SJCRH30 (cell line): ENCODE measurements around the gene ZNF639. TPM values are rescaled to one million over a fixed set of nuclear protein-coding genes. Genes with fewer than 3 reads are reported as not detected.

Source experiments
- DNase-seq, 2 experiments: peaks; one replicate each; pipeline ENCODE4 v3.0.0-alpha.2; 2015 to 2020
- H3K27ac ChIP-seq: fragments of 250-450 bp; sonication (Bioruptor Pico); 2 replicates; pipeline ENCODE4 v1.5.1; 2020; ENCODE audit warnings: mild to moderate bottlenecking, moderate library complexity
- H3K27me3 ChIP-seq: fragments of 250-450 bp; sonication (Bioruptor Pico); 2 replicates; pipeline ENCODE4 v1.5.1; 2020; ENCODE audit warnings: mild to moderate bottlenecking, moderate library complexity
- H3K36me3 ChIP-seq: fragments of 250-450 bp; sonication (Bioruptor Pico); 2 replicates; pipeline ENCODE4 v1.5.1; 2020; ENCODE audit warnings: mild to moderate bottlenecking, moderate library complexity
- H3K4me1 ChIP-seq: fragments of 250-450 bp; sonication (Bioruptor Pico); 2 replicates; pipeline ENCODE4 v1.5.1; 2020; ENCODE audit warnings: mild to moderate bottlenecking, moderate library complexity
- H3K4me3 ChIP-seq: fragments of 250-450 bp; sonication (Bioruptor Pico); 2 replicates; pipeline ENCODE4 v1.5.1; 2020; ENCODE audit warnings: mild to moderate bottlenecking, moderate library complexity
- H3K9me3 ChIP-seq: fragments of 250-450 bp; sonication (Bioruptor Pico); replicated peaks from 2 replicates; pipeline ENCODE4 v1.5.1; 2020; ENCODE audit warnings: mild to moderate bottlenecking, moderate library complexity
- total RNA-seq: library from RNA; depleted of rRNA; stranded (reverse); fragments of >200 nt; shearing (Covaris generic); gene quantifications from 2 replicates; pipeline ENCODE4 v1.2.3, GENCODE V29; 2014; rRNA removed

ZNF639 gene
- total RNA-seq, 1 experiment from 2014 or later, result 59.2 TPM

DNA sequence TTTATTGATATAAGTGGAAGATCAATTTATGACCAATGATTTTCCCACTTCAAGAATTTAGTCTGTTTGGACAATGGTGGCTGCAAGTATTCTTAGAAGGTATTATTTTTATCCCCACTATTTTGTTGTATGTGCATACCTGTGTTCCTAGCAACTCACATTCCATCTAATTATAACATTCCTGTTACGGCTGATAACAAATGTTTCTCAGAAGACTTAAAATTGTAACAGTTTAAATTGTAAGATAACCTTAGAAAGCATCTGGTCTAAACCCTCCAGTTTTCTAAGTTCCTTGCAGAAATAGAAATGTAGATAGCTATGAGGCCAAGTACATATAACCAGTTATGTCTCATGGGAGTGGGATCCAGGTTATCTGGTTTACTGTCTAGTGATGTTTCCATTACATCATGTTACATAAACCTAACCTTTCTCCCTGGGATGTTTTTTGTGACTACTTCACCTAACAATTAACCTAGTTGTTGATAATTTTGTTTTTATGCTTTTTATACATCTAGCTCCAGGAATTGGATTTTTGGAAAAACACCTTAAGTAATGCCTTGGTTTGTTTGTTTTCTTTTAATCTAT is 13.6 kb downstream of the ZNF639 start:
- Histone ChIP-seq H3K4me3 (no peak overlapping the region), H3K9me3 (no peaks in the 10 kb centered on the region), H3K36me3 (peaks cover 46% of the 10 kb centered on the region), H3K4me1 (no peaks in the 10 kb centered on the region), H3K27ac (no peak overlapping the region), H3K27me3 (no peaks in the 10 kb centered on the region)
- DNase-seq, result no peak

DNA sequence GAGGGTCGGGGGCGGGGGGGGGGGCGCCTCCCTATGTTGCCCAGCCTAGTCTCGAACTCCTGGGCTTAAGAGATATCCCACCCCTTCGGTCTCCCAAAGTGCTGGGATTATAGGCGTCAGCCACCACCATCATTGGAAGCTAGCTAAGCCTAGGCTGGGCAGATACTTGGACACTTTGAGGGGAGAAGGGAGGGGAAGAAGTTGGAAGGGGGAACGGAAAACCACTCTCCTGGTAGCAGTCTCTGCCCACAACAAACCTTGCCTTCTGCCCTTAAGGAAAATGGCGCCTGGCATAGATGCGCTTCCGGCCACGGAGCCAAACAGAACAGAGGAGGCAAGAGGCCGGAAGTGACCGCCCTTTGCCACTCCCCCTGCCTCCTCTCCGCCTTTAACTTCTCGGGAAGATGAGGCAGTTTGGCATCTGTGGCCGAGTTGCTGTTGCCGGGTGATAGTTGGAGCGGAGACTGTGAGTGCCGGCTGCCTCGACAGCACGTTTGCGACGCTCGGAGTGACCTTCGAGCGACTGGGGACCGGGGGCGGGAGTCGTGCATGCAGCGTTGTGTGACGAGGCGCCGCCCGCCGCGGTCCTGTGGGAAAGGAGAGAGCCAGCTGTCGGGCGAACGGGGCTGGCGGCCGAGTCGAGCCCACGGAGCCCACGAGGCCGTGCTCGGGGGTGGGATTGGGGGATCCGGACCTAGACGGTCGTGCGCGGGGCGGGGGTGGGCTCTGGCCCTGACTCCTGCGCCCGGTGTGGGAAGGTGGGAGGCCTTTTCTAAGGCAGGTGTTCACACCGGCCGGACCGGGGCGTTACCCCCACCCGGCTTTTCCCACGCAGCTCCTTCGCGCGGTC is 24.7 kb downstream of the ZNF639 start, which contains the start of gene MFN1:
Gene MFN1, plus strand, starts transcription at position 365 of the 850 bp plus-strand sequence. CDS start 1,143 bp downstream, outside the sequence.
- Histone ChIP-seq H3K9me3 (no peaks in the 10 kb centered on the region), H3K4me1 (no peaks in the 10 kb centered on the region), H3K27ac (peak within 1 kb of the TSS; percentile 54), H3K4me3 (peak within 1 kb of the TSS; percentile 79), H3K36me3 (0 out of 2 replicates have a peak, but pooled peaks cover 7% of the 10 kb centered on the region), H3K27me3 (no peaks in the 10 kb centered on the region)
- peak; percentile 90 to 94 for DNase-seq

DNA sequence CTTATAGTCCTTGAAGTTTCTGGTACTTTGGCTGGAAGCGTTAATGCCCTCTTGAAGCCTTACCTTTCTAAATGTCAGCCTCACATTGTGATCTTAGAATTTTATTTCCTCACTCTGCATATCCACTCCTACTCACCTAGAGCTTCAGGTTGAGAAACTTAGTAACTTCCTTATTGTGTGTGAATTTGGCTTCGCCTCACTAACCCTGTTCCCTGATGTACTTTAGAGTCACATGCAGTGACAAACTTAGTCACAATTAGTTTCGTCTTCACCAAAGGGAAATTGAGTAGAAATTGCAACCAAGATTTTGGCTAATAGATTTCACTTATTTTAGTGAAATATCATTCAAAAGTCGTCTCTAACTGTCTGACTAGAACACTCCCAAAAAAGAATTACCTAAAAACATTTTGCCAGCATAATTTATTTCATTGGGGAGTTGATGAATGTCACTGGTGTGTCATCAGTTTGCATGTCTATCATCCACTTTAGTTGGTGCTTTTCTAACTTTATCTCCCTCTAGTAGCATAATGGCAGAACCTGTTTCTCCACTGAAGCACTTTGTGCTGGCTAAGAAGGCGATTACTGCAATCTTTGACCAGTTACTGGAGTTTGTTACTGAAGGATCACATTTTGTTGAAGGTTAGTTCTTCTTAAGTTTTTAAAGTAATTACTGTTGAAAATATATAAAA is 25.6 kb downstream of the ZNF639 start:
- peak overlapping the region; percentile 79 for H3K4me3 ChIP-seq
- peak overlapping the region; percentile 54; the same call in 1 of the 2 replicates for H3K27ac ChIP-seq
- no peak for DNase-seq

DNA sequence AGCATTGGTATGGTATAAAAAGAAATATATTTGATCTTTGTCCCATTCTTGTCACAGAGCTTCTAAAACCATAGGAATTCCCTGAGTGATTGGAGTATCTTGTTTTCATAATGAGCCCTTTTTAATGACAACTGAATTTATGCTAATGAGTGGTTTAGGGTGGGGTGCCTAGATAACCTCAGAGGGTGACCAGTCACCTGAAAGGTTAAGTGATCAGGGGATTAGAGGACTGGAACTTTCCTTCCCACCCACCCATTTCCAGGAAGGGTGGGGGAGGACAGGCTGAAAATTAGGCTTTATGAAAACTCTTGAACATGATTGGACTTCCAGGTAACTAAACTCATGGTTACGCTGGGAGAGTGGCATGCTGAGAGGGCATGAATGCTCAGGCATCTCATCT is 33.2 kb downstream of the ZNF639 start:
- no peak overlapping the region for H3K27ac ChIP-seq
- H3K36me3 ChIP-seq, result peaks cover 34% of the 10 kb centered on the region

More for the DNA sequence above, 25.6 kb downstream of the ZNF639 start:
- no peaks in the 10 kb centered on the region for H3K4me1 ChIP-seq
- peaks cover 10% of the 10 kb centered on the region for H3K36me3 ChIP-seq
- H3K27me3 ChIP-seq, result no peaks in the 10 kb centered on the region
- H3K9me3 ChIP-seq, result no peaks in the 10 kb centered on the region

DNA sequence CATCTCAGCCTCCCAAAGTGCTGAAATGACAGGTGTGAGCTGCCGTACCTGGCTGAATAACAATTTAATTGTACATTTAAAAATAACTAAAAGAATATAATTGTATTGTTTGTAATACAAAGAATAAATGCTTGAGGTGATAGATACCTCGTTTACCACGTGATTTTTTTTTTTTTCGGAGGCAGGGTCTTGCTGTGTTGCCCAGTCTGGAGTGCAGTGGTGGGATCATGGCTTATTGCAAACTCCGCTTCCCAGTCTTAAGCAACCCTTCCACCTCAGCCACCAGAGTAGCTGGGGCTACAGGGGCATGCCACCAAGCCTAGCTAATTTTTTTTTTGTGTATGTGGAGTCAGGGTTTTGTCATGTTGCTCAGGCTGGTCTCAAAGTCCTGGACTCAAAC is 40.5 kb downstream of the ZNF639 start:
- Histone ChIP-seq H3K36me3 (peaks cover 34% of the 10 kb centered on the region), H3K9me3 (no peaks in the 10 kb centered on the region), H3K4me3 (no peak overlapping the region), H3K4me1 (no peaks in the 10 kb centered on the region), H3K27ac (no peak overlapping the region), H3K27me3 (no peaks in the 10 kb centered on the region)
- DNase-seq, result no peak

More for the DNA sequence above, 33.2 kb downstream of the ZNF639 start:
- Histone ChIP-seq H3K4me1 (no peaks in the 10 kb centered on the region), H3K9me3 (no peaks in the 10 kb centered on the region), H3K4me3 (no peak overlapping the region), H3K27me3 (no peaks in the 10 kb centered on the region)
- DNase-seq, result no peak

DNA sequence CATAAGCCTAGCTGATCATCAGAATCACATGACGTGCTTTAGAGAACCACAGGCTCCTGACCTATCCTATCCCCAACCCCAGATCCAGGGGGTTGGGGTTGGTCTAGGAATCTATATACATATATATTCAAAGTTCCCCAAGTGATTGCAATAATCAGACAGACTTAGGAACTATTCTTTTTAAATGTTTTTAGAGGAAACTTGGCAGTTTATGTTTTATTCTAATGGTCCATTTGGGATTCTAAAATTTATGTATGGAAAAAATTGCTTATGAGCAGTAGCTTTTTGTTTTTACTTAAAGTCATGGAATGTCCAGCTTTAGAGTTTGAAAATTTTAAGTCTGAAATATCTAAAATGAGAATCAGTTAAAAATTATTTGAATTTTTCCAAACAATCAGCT is 46.8 kb downstream of the ZNF639 start:
- Histone ChIP-seq H3K4me1 (no peaks in the 10 kb centered on the region), H3K36me3 (peaks cover 21% of the 10 kb centered on the region), H3K27me3 (no peaks in the 10 kb centered on the region), H3K4me3 (no peak overlapping the region), H3K9me3 (no peaks in the 10 kb centered on the region), H3K27ac (no peak overlapping the region)
- DNase-seq, result no peak

GRCh38 chr3:179373938-179374337 is 51.1 kb downstream of the ZNF639 start:
- no peak overlapping the region for H3K4me3 ChIP-seq
- DNase-seq, result no peak
- H3K27ac ChIP-seq, result no peak overlapping the region
- no peaks in the 10 kb centered on the region for H3K9me3 ChIP-seq
- no peaks in the 10 kb centered on the region for H3K27me3 ChIP-seq
- peaks cover 7% of the 10 kb centered on the region; the same call in 1 of the 2 replicates for H3K36me3 ChIP-seq
- H3K4me1 ChIP-seq, result no peaks in the 10 kb centered on the region

- DNase-seq, result no peak
- Histone ChIP-seq H3K27ac (no peak overlapping the region), H3K4me1 (no peaks in the 10 kb centered on the region), H3K4me3 (no peak overlapping the region), H3K36me3 (peaks cover 17% of the 10 kb centered on the region; the same call in 1 of the 2 replicates), H3K9me3 (no peaks in the 10 kb centered on the region), H3K27me3 (no peaks in the 10 kb centered on the region)
These were observed 52.5 kb downstream of the ZNF639 start for GRCh38 chr3:179375091-179375999.

GRCh38 chr3:179376474-179376873 is 53.6 kb downstream of the ZNF639 start:
- Histone ChIP-seq H3K4me3 (no peak overlapping the region), H3K27me3 (no peaks in the 10 kb centered on the region), H3K4me1 (no peaks in the 10 kb centered on the region), H3K9me3 (no peaks in the 10 kb centered on the region), H3K27ac (no peak overlapping the region), H3K36me3 (peaks cover 27% of the 10 kb centered on the region)
- no peak for DNase-seq

Other genes with a start within 250 kb of the ZNF639 start
- gene PIK3CA, start 174.7 kb upstream of the ZNF639 start, total RNA-seq, result 12.1 and 14.4 TPM in 2 replicates
- 1.3 and 1.6 TPM in 2 replicates for gene KCNMB3, start 71.9 kb upstream of the ZNF639 start, total RNA-seq
- gene MFN1, start 24.7 kb downstream of the ZNF639 start, total RNA-seq, result 40.5 and 42.1 TPM in 2 replicates
- gene GNB4, start 128.4 kb downstream of the ZNF639 start, total RNA-seq, result 48.1 and 48.9 TPM in 2 replicates
- gene ACTL6A, start 239.9 kb downstream of the ZNF639 start, total RNA-seq, result 106 and 111 TPM in 2 replicates